Thyroid gland (tissue), 4 donors: ENCODE results near the gene TGFBR3.

Experiments used
- POLR2A ChIP-seq, 2 donors: fragments of 450-650 bp; IDR thresholded peaks; one replicate each; pipeline ENCODE4 v1.6.1; 2017; ENCODE audit warnings: antibody characterized with exemption in 2 of 2, mild to moderate bottlenecking in 2 of 2, moderate library complexity in 1 of 2
- TF ChIP-seq, protein P1 (sequence below), 6 experiments: fragments of 200-600 bp in 3 of 6; fragments of 450-650 bp in 3 of 6; sonication (generic) in 3 of 6; IDR thresholded peaks; one replicate each; pipeline ENCODE4 v1.5.1; 2016 to 2019; ENCODE audit warnings: antibody characterized with exemption in 6 of 6, mild to moderate bottlenecking in 2 of 6, inconsistent platforms in 1 of 6, moderate library complexity in 1 of 6

DNA sequence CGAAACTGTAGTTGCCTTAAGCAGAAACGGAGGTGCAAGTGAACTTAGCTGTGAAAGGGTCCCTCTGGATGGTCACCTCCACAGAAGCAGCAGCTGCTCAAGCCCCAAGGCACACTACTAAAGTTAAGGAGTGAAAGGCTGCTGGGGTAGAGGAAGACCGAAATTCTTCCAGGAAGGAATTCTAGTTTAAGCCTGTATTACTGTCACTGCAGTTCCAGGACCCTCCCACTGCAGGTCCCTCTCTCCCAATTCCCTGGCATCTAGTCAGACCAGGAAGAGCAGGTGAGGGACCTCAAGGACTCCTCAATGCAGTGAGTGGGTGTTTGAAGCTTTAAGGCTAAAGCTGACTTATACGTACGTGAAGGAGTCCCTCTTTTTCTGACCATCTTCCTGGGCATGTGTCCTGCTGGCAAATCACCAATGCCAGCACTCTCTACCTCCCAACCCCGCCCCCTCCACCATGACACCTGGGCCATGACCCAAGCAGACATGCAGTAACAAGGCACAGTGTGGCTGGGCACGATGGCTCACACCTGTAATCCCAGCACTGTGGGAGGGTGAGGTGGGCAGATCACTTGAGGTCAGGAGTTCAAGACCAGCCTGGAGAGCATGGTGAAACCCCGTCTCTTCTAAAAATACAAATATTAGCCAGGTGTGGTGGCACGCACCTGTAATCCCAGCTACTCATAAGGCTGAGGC lies 57.2 kb downstream of the TGFBR3 start:
- TF ChIP-seq, protein P1, sequence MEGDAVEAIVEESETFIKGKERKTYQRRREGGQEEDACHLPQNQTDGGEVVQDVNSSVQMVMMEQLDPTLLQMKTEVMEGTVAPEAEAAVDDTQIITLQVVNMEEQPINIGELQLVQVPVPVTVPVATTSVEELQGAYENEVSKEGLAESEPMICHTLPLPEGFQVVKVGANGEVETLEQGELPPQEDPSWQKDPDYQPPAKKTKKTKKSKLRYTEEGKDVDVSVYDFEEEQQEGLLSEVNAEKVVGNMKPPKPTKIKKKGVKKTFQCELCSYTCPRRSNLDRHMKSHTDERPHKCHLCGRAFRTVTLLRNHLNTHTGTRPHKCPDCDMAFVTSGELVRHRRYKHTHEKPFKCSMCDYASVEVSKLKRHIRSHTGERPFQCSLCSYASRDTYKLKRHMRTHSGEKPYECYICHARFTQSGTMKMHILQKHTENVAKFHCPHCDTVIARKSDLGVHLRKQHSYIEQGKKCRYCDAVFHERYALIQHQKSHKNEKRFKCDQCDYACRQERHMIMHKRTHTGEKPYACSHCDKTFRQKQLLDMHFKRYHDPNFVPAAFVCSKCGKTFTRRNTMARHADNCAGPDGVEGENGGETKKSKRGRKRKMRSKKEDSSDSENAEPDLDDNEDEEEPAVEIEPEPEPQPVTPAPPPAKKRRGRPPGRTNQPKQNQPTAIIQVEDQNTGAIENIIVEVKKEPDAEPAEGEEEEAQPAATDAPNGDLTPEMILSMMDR (IDR thresholded peaks at IDR 0.05), result no peak
- TF ChIP-seq POLR2A (IDR thresholded peaks at IDR 0.05), result no peak
